Stimulated activated CD8-positive, alpha-beta memory T cell treated with anti-CD3 and anti-CD28 coated beads, Interleukin-7, amount 100 ng/mL, for 1 hour (primary cell): ENCODE measurements around the gene PARP2.

ENCODE experiments used
- DNase-seq, 2 donors: peaks; one replicate each; pipeline ENCODE4 v3.0.0-alpha.2; 2020; ENCODE audit warnings: low read depth in 2 of 2

The PARP2 gene

GRCh38 chr14:20397511-20397910 is 54.1 kb downstream of the PARP2 start:
- no peak for DNase-seq

- DNase-seq: no peak
Observed at GRCh38 chr14:20400589-20400964, 57.1 kb downstream of the PARP2 start.

- DNase-seq: no peak
Observed at GRCh38 chr14:20400965-20401593, 57.6 kb downstream of the PARP2 start.

GRCh38 chr14:20403521-20403920 is 60.1 kb downstream of the PARP2 start:
- DNase-seq: no peak
